Spleen (tissue), 11 donors: ENCODE measurements around the gene CLDN34. TPM values are rescaled to one million over a fixed set of nuclear protein-coding genes. Genes with fewer than 3 reads are reported as not detected.

Source experiments
- DNase-seq: peaks from one replicate; pipeline ENCODE4 v3.0.0-alpha.2; 2020
- H3K27ac ChIP-seq, 8 donors: fragments of 200-600 bp; sonication (generic) in 7 of 8; 1 replicate in 4 of 8; 2 replicates in 4 of 8; pipeline versions ENCODE4 v1.5.0 to v1.8.0; 2016 to 2021; ENCODE audit warnings: inconsistent platforms in 4 of 8, mild to moderate bottlenecking in 4 of 8, moderate library complexity in 1 of 8
- H3K27me3 ChIP-seq, 7 donors: fragments of 200-600 bp; sonication (generic) in 6 of 7; replicated peaks in 1 of 7; 1 replicate in 4 of 7; 2 replicates in 3 of 7; pipeline versions ENCODE4 v1.5.0 to v1.8.0; 2016 to 2021; ENCODE audit warnings: inconsistent platforms in 3 of 7, mild to moderate bottlenecking in 1 of 7
- H3K36me3 ChIP-seq, 6 donors: fragments of 200-600 bp; sonication (generic) in 5 of 6; 1 replicate in 4 of 6; 2 replicates in 2 of 6; pipeline versions ENCODE4 v1.5.0 to v1.8.0; 2016 to 2021; ENCODE audit warnings: inconsistent platforms in 2 of 6
- H3K4me1 ChIP-seq, 6 donors: fragments of 200-600 bp; sonication (generic) in 5 of 6; 1 replicate in 3 of 6; 2 replicates in 3 of 6; pipeline versions ENCODE4 v1.5.0 to v1.8.0; 2016 to 2021; ENCODE audit warnings: inconsistent platforms in 3 of 6
- H3K4me3 ChIP-seq, 8 donors: fragments of 200-600 bp; sonication (generic) in 7 of 8; 1 replicate in 4 of 8; 2 replicates in 4 of 8; pipeline versions ENCODE4 v1.5.0 to v1.8.0; 2016 to 2021; ENCODE audit warnings: inconsistent platforms in 4 of 8, mild to moderate bottlenecking in 4 of 8, moderate library complexity in 2 of 8
- H3K9me3 ChIP-seq, 8 donors: fragments of 200-600 bp; sonication (generic) in 7 of 8; 1 replicate in 4 of 8; 2 replicates in 4 of 8; pipeline versions ENCODE4 v1.5.0 to v1.8.0; 2016 to 2021; ENCODE audit warnings: inconsistent platforms in 4 of 8
- CTCF ChIP-seq, 11 experiments: fragments of 200-600 bp in 7 of 11; fragments of 450-650 bp in 4 of 11; sonication (generic) in 4 of 11; IDR thresholded peaks in 8 of 11; conservative IDR thresholded peaks in 3 of 11; 1 replicate in 7 of 11; 2 replicates in 4 of 11; pipeline versions ENCODE4 v1.4.0 to v1.8.0; 2016 to 2021; ENCODE audit warnings: antibody characterized with exemption in 11 of 11, inconsistent platforms in 4 of 11, mild to moderate bottlenecking in 1 of 11
- POLR2A ChIP-seq, 3 donors: fragments of 450-650 bp; IDR thresholded peaks; one replicate each; pipeline ENCODE4 v1.5.1; 2017; ENCODE audit warnings: antibody characterized with exemption in 3 of 3, mild to moderate bottlenecking in 1 of 3
- POLR2AphosphoS5 ChIP-seq, 3 donors: sonication (generic); formaldehyde crosslinking; IDR thresholded peaks; one replicate each; pipeline ENCODE4 v1.5.1; 2017; ENCODE audit warnings: antibody characterized with exemption in 3 of 3
- WGBS, 5 donors: extraction: QIAGEN DNeasy Blood & Tissue Kit in 3 of 5; methylation state at CpG; one replicate each; pipeline versions ENCODE4 v1.1.5 to v1.1.7; 2013 to 2018; 5-methylcytosine and 5-hydroxymethylcytosine counted together
- intact Hi-C: fragments of 100-400 bp; cut with DNase I; formaldehyde crosslinking; loops from one replicate; pipeline ENCODE4 v1.15.0; 2023; ENCODE audit warnings: low total_unique reads
- polyA plus RNA-seq, 3 donors: library from polyadenylated mRNA; stranded (reverse); fragments of 200-250 nt; gene quantifications; one replicate each; pipeline ENCODE4 v1.2.1, GENCODE V29; 2013
- total RNA-seq, 7 donors: library from RNA; depleted of rRNA in 3 of 7; stranded (reverse); fragments of >200 nt in 3 of 7; fragmentation: NEBNext Ultra II Directional in 4 of 7; extraction: Animal tissue kit (Norgen Biotek cat#: 25700) in 4 of 7; gene quantifications; one replicate each; pipeline versions ENCODE4 v1.1.0 to v1.2.1, GENCODE V29; 2016 to 2021
- donor health status: healthy with polysubstance abuse.
- donor health status: DM: no; HTN: no; CAD: no; lungs with moderate emphysema.
- donor health status: DM: no; HTN: no; CAD: no.
- donor health status: Bipolar disorder and iron deficiency.
- donor health status: healthy.
- donor health status: DM: no; HTN: no; CAD: no.
- donor health status: DM: yes; HTN: yes; CAD: no.

CLDN34 gene
- total and polyA plus RNA-seq, 10 donors, result not detected

DNA sequence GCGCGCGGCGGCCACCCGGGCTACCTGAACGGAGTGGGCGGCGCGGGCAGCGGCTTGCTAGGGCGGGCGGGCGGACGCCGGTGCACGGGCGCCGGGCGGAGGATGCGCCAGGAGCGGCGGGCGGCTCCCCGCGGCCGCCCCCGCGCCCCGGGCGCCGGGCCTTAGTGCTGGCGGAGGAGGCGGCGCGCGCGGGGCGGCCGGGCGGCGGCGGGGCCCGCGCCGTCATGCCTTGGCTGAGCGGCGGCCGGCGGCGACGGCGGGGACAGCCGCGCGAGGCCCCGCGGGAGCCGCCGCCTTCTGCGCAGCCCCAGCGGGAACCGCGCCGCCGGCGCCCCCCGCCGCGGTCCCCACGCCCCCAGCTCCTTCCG, 48.2 kb downstream of the CLDN34 start:
- H3K4me3 ChIP-seq, result peak overlapping the region in 5 of 8 donors; percentile 41 to 81 (median 58)
- no peak for TF ChIP-seq POLR2AphosphoS5 (IDR thresholded peaks at IDR 0.05)
- TF ChIP-seq CTCF (IDR thresholded peaks at IDR 0.05 in 8 of 11, conservative IDR thresholded peaks at IDR 0.05 in 3 of 11), result no peak
- H3K9me3 ChIP-seq, result no peaks in the 10 kb centered on the region
- no peak for DNase-seq
- H3K27me3 ChIP-seq, result peaks cover 0 to 13% (median 0%) of the 10 kb centered on the region in 7 donors
- no peaks in the 10 kb centered on the region for H3K36me3 ChIP-seq
- WGBS, 5 donors, result 0 to 71% (median 26%) methylated on average over 23 to 68 of the region's 71 CpGs; no CpG with 5 or more reads in 2 of the 5 donors
- intact Hi-C loops, result no loop called here
- peaks cover 0 to 66% (median 37%) of the 10 kb centered on the region in 6 donors for H3K4me1 ChIP-seq
- H3K27ac ChIP-seq, result peak overlapping the region in 4 of 8 donors; percentile 54 to 94 (median 91)

DNA sequence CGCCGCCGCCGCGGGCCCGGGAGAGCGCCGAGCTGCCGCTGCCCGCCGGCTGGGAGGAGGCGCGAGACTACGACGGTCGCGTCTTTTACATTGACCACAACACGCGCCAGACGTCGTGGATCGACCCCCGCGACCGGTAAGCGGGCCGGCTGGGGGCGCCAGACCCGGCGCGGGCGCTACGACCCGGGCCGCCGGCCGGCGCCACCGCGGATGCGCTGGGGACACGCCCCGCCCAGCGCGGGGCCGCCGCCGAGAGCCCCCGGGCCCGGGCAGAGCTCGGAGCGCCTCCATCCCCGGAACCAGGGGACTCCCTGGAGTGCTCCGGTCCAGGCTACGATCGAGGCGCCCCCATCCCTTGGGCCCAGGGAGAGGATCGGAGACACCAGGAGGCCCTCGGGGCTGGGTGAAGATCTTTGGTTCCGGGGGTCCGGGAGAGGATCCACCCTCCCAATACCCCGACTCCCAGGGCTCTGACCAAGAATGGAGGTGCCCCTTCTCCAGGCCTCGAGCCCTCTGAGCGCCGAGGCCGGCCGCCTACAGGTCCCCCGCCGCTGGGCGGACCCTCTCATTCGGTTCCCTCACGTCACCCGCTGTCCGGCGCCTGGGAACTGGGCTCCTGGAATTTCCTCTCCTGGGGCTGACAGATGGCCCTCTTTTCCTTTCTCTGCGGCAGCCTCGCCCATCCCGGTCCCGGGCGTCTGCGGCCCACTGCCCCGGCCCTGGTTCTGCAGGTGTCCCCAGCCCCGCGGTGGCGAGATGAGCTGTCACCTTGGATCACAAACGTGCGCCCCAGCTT, 48.8 kb downstream of the CLDN34 start:
- intact Hi-C loops, result no loop called here
- H3K27ac ChIP-seq, result peak overlapping the region in 7 of 8 donors; percentile 43 to 92 (median 71)
- 14 to 41% (median 28%) methylated on average over 11 to 87 of the region's 87 CpGs; no CpG with 5 or more reads in 1 of the 5 donors for WGBS, 5 donors

DNA sequence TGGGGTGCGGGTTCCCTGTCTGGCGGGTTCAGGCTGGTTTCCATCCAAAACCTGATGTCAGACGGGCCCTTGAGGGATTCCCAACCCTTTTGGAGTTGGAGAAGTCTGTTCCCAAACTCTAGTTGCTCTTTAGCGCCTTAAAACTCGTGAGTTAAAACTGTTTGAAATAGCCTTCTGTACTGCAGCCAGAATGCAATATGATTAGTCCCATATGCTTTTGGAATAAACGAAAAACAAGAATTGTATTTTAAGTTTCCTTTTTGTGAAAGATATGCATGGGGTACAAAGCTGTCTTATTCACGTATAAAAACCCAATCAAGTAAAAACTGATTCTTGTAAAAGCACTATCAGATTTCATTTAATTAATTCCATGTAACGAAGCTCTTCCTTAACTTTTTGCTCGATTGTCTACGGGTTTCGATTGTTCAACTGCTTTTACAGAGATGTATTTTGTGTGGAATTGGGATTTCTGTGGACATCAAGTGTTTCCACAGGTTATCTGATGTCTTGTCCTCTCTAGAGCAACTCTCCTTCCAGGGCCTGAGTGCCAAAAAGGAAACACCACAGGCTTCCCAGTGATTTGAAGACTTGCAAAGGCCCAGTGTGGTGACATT, 49.5 kb downstream of the CLDN34 start:
- H3K9me3 ChIP-seq, result no peaks in the 10 kb centered on the region
- intact Hi-C loops, result no loop called here
- H3K27me3 ChIP-seq, result peaks cover 0 to 13% (median 0%) of the 10 kb centered on the region in 7 donors
- DNase-seq, result no peak
- peak overlapping the region in 6 of 8 donors; percentile 54 to 92 (median 72) for H3K27ac ChIP-seq
- H3K36me3 ChIP-seq, result no peaks in the 10 kb centered on the region
- peak overlapping the region in 6 of 8 donors; percentile 37 to 81 (median 49) for H3K4me3 ChIP-seq
- H3K4me1 ChIP-seq, result peaks cover 0 to 53% (median 25%) of the 10 kb centered on the region in 6 donors
- no peak for TF ChIP-seq POLR2AphosphoS5 (IDR thresholded peaks at IDR 0.05)
- no peak for TF ChIP-seq CTCF (IDR thresholded peaks at IDR 0.05 in 8 of 11, conservative IDR thresholded peaks at IDR 0.05 in 3 of 11)
- no peak for TF ChIP-seq POLR2A (IDR thresholded peaks at IDR 0.05)
- 62 to 75% (median 68%) methylated on average over 9 to 11 of the region's 11 CpGs for WGBS, 5 donors

More for the DNA sequence above, 48.8 kb downstream of the CLDN34 start:
- peaks cover 0 to 13% (median 0%) of the 10 kb centered on the region in 7 donors for H3K27me3 ChIP-seq
- DNase-seq, result peak; percentile 85
- H3K9me3 ChIP-seq, result no peaks in the 10 kb centered on the region
- no peak for TF ChIP-seq CTCF (IDR thresholded peaks at IDR 0.05 in 8 of 11, conservative IDR thresholded peaks at IDR 0.05 in 3 of 11)
- peak in 1 of 3 donors; percentile 32 for TF ChIP-seq POLR2AphosphoS5 (IDR thresholded peaks at IDR 0.05)
- peak overlapping the region in 7 of 8 donors; percentile 34 to 81 (median 48) for H3K4me3 ChIP-seq
- no peaks in the 10 kb centered on the region for H3K36me3 ChIP-seq
- H3K4me1 ChIP-seq, result peaks cover 0 to 60% (median 32%) of the 10 kb centered on the region in 6 donors

- peaks cover 0 to 13% (median 0%) of the 10 kb centered on the region in 7 donors for H3K27me3 ChIP-seq
- H3K4me1 ChIP-seq, result peaks cover 0 to 41% (median 19%) of the 10 kb centered on the region in 6 donors
- no peak overlapping the region for H3K4me3 ChIP-seq
- H3K36me3 ChIP-seq, result no peaks in the 10 kb centered on the region
- no peak for DNase-seq
- no peaks in the 10 kb centered on the region for H3K9me3 ChIP-seq
- no peak for TF ChIP-seq POLR2A (IDR thresholded peaks at IDR 0.05)
- TF ChIP-seq CTCF (IDR thresholded peaks at IDR 0.05 in 8 of 11, conservative IDR thresholded peaks at IDR 0.05 in 3 of 11), result no peak
- TF ChIP-seq POLR2AphosphoS5 (IDR thresholded peaks at IDR 0.05), result no peak
- intact Hi-C loops, result no loop called here
- H3K27ac ChIP-seq, result no peak overlapping the region
- WGBS, 5 donors, result 43 to 52% (median 47%) methylated on average over 8 of the region's 8 CpGs
These were observed 50.7 kb downstream of the CLDN34 start for GRCh38 chrX:10017872-10018271.
